Nephron progenitor cell (in vitro differentiated cells): ENCODE measurements around the gene HTR3C.
"Not testable (repeated sequence)": the region's sequence is repeated elsewhere in the genome, so short reads cannot be mapped to it uniquely, and the experiment has no call there.

Source experiments
- DNase-seq: peaks from one replicate; pipeline ENCODE4 v3.0.0; 2021
- H3K27ac Mint-ChIP-seq: 2 replicates; pipeline ENCODE4 v1.8.0; 2021; ENCODE audit warnings: mild to moderate bottlenecking, moderate library complexity, mixed read lengths
- H3K27me3 Mint-ChIP-seq: 2 replicates; pipeline ENCODE4 v1.8.0; 2021; ENCODE audit warnings: mild to moderate bottlenecking, low read depth, mixed read lengths; ENCODE audit not compliant: poor library complexity
- H3K36me3 Mint-ChIP-seq: 2 replicates; pipeline ENCODE4 v1.8.0; 2021; ENCODE audit warnings: low read depth, mixed read lengths
- H3K4me1 Mint-ChIP-seq: 2 replicates; pipeline ENCODE4 v1.8.0; 2021; ENCODE audit warnings: mixed read lengths
- H3K4me3 Mint-ChIP-seq: 2 replicates; pipeline ENCODE4 v1.8.0; 2021; ENCODE audit warnings: mild to moderate bottlenecking, moderate library complexity, mixed read lengths
- H3K9me3 Mint-ChIP-seq: 2 replicates; pipeline ENCODE4 v1.8.0; 2021; ENCODE audit warnings: mild to moderate bottlenecking, moderate library complexity, mixed read lengths
- CTCF ChIP-seq: fragments of 200-600 bp; sonication (generic); IDR thresholded peaks from 2 replicates; pipeline ENCODE4 v1.5.0; 2021; ENCODE audit warnings: antibody characterized with exemption

Gene HTR3C

GRCh38 chr3:184017672-184018423, 35.0 kb upstream of the HTR3C start, which contains the start of gene ABCC5:
Gene ABCC5 (minus strand): TSS chr3:184017884. CDS start chr3:184014392, 3,492 bp downstream.
- peaks cover 11% of the 10 kb centered on the region for H3K27me3 Mint-ChIP-seq
- H3K4me1 Mint-ChIP-seq = peaks cover 36% of the 10 kb centered on the region
- H3K36me3 Mint-ChIP-seq = peaks cover 14% of the 10 kb centered on the region
- H3K4me3 Mint-ChIP-seq = peak within 1 kb of the TSS; percentile 99
- peak within 1 kb of the TSS; percentile 96 for H3K27ac Mint-ChIP-seq
- no peaks in the 10 kb centered on the region for H3K9me3 Mint-ChIP-seq
- DNase-seq = peak; percentile 92
- TF ChIP-seq CTCF = peak; percentile 36

- H3K27me3 Mint-ChIP-seq = peaks cover 11% of the 10 kb centered on the region
- peaks cover 36% of the 10 kb centered on the region for H3K4me1 Mint-ChIP-seq
- H3K9me3 Mint-ChIP-seq = no peaks in the 10 kb centered on the region
- DNase-seq = no peak
- H3K36me3 Mint-ChIP-seq = peaks cover 9% of the 10 kb centered on the region
- H3K27ac Mint-ChIP-seq = no peak overlapping the region
- peak overlapping the region; percentile 99 for H3K4me3 Mint-ChIP-seq
- TF ChIP-seq CTCF = no peak
Observed at GRCh38 chr3:184018424-184018973, 34.3 kb upstream of the HTR3C start.

GRCh38 chr3:184022323-184022722, 30.5 kb upstream of the HTR3C start:
- no peak overlapping the region for H3K27ac Mint-ChIP-seq
- DNase-seq = no peak
- no peaks in the 10 kb centered on the region for H3K36me3 Mint-ChIP-seq
- H3K4me3 Mint-ChIP-seq = no peak overlapping the region
- peaks cover 10% of the 10 kb centered on the region for H3K4me1 Mint-ChIP-seq
- TF ChIP-seq CTCF = no peak
- no peaks in the 10 kb centered on the region for H3K9me3 Mint-ChIP-seq
- peaks cover 20% of the 10 kb centered on the region for H3K27me3 Mint-ChIP-seq

GRCh38 chr3:184025256-184025655, 27.6 kb upstream of the HTR3C start:
- not testable (repeated sequence) for H3K27ac Mint-ChIP-seq, H3K4me1 Mint-ChIP-seq, DNase-seq, H3K4me3 Mint-ChIP-seq, H3K9me3 Mint-ChIP-seq, H3K36me3 Mint-ChIP-seq
- H3K27me3 Mint-ChIP-seq = peaks cover 16% of the 10 kb centered on the region

GRCh38 chr3:184028275-184028890, 24.5 kb upstream of the HTR3C start:
- H3K4me3 Mint-ChIP-seq, H3K9me3 Mint-ChIP-seq, H3K4me1 Mint-ChIP-seq, H3K36me3 Mint-ChIP-seq, DNase-seq, H3K27ac Mint-ChIP-seq: not testable (repeated sequence)
- peaks cover 25% of the 10 kb centered on the region for H3K27me3 Mint-ChIP-seq

- no peak for DNase-seq
- Mint-ChIP-seq H3K27me3 (peaks cover 21% of the 10 kb centered on the region), H3K4me3 (no peak overlapping the region), H3K4me1 (no peaks in the 10 kb centered on the region), H3K9me3 (no peaks in the 10 kb centered on the region), H3K27ac (no peak overlapping the region), H3K36me3 (no peaks in the 10 kb centered on the region)
- no peak for TF ChIP-seq CTCF
Observed at GRCh38 chr3:184029443-184029842, 23.4 kb upstream of the HTR3C start.
